HG02588 (cell line): ENCODE data around the gene GASK1A.
"Not testable (repeated sequence)": the region's sequence is repeated elsewhere in the genome, so short reads cannot be mapped to it uniquely, and the experiment has no call there.

Experiments
- ATAC-seq: cut with Tn5 transposase; IDR thresholded peaks from one replicate; pipeline ENCODE4 v1.9.1; 2021; ENCODE audit warnings: mild to moderate bottlenecking, moderate library complexity; ENCODE audit not compliant: unreplicated experiment

GASK1A gene

DNA sequence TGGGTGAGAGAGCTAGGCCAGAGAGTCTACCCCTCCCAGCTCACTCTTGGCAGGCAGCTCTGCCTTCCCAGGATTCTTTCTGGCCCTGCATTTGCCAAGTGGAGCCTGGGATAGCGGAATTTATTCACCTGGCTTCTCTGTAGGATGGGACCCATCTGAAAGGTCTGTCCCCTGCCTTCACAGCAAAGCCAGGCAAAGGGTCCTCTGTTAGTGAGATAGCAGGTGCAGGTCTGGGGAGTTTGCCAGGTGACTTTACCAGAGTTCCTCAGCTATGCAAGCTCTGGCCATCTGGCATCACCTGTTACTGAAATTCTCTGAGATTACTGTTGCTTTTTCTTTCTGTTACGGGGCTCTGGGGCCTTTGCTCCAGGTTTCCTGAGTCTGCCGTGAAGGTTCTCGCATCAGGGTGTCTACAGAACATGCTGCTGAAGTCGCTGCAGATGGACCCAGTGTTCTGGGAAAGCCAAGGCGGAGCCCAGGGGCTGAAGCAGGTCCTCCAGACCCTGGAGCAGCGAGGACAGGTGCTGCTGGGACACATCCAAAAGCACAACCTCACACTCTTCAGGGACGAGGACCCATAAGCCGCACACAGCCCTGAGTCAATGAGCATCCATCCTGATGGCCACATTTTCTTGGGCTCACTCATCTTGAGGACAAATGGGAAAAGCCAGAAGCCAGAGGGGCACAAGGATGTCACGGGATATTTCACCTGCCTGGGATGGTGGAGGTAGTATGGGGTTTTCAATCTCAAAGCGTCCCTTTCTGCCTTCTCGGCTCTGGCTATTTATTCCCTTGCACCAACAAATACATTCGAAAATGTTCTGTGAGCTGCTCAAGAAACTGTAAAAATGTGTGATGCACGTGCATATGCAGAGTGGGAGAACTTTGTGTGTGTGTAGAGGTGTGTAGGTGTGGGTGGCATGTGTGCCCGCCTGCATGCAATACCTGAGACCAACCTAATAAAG, 77.0 kb downstream of the GASK1A start:
- ATAC-seq: no peak

DNA sequence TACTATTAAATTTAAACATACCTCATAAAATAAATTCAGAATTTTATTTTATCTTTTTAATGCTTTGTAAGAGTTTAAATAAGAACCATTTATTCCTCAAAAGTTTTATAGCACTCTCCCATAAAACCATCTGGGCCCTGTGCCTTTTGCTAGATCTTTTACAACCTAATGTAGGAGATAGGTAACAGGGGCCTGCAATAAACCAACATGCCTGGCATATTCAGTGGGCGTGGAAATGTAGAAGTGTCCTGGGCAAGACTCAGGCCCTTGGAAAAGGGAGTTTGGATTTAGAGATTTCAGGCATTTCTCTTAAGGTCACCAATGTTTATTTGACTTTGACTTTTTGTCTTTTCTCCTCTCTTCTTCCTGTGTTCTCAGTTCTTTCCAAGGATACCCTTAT, 80.3 kb downstream of the GASK1A start:
- ATAC-seq: no peak

DNA sequence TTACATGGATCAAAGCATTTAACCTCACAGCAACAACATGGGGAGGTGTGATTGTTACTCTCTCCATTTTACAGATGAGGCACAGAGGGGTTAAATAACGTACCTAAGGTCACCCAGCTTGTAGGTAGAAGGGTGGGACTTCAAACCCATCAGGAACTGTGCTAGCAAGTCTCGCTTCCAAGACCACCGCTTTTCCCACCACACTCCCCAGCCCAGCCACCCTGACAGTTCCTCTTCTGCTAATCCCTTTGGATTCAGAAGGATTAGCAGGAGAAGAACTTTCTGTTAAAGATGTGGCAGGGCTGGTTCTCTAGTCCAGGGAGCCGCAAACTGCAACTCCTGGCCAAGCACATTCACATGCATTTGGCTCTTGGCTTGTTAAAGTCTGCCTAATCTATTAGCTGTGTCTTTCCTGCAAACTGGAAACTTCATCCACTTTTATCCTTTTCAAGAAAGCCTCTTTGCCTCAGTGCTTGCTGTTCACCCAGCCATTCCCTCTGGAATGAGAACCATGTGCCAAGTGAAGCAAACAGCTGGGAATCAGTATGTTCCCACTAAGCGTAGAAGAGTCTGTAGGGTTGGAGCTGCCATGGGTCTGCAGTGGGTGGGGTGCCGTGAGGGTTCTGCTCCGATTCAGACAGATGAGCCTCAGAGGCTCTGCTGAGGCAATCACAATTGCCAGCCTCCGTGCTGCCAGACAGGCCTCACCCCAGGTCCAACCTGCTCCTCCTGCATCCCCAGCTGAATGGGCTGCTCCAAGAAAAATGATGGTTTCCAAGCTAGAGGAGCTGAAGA, 82.2 kb downstream of the GASK1A start:
- ATAC-seq: no peak

DNA sequence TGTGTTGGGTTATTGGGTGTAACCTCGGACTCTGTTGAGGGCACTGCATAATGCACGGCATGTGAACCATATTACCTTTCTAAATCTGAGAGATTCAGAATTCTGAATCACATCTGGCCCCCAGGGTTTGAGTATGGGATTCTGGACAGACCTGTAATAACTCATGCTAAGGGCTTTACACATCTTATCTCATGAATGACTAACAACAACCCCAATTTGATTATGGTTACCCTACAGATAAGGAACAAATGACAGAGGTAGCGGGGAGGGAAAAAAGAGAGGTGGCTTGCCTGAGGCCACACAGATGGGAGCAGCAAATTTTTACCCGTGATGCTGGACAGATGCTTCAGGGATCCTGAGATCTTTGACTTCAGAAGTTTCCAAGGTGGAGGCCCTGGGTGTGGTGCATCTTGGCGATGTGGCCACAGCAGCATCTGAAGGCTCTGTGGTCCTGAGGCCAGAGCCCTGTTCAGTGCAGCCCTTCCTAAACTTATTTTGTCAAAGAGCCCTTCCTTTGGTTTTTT, 83.0 kb downstream of the GASK1A start:
- ATAC-seq: no peak

DNA sequence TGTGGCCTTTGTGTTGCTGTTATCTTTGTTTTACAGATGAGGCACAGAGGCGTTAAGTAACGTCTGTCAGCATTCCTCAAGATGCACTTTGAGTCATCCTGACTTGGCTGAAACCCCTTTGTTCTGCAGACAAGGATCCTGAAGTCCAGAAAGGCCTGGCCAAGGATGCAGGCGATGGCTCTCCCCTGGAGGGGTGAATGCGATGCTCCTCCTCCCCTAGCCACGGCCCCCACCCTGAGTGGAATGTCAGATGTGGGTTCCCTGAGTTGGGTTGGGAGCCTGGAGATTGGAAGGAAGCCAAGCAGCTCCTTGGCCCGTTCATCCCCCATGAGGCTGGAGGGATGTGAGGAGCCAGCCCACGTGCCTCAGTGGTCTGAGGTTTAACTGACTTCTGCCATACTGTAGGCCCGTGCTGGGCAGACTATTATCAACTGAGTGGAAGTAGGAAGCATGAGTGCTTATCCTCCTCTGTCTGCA, 83.5 kb downstream of the GASK1A start:
- ATAC-seq: no peak

DNA sequence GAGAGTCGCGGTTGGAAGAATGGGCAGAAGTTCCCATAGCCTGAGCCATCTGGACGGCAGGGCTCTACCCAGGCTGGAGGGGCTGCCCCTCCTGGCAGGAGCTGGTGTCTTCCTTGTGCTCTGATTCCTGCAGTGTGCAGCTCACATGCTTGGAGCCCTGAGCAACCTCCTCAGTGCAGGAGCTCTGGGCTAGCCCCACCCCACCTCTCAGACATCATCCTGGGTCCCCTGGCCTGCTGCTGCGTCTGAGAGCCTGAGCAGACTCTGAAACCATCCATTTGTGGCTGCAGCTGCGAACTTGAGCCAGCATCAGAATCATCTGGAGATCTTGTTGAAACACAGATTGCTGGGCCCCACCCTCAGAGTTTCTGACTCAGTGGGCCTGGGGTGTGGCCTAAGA, 84.0 kb downstream of the GASK1A start:
- ATAC-seq: no peak

DNA sequence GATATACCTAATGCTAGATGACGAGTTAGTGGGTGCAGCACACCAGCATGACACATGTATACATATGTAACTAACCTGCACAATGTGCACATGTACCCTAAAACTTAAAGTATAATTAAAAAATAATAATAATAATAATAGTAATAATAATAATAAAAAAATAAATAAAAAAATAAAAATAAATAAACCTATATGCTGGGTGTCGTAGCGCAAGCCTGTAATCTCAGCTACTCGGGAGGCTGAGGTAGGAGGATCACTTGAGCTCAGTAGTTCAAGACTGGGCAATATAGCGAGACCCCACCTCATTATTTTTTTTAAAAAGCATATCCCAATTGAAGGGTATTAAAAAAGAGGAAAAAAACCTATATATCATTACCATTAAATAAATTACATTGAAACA, 91.6 kb downstream of the GASK1A start:
- ATAC-seq: not testable (repeated sequence)

DNA sequence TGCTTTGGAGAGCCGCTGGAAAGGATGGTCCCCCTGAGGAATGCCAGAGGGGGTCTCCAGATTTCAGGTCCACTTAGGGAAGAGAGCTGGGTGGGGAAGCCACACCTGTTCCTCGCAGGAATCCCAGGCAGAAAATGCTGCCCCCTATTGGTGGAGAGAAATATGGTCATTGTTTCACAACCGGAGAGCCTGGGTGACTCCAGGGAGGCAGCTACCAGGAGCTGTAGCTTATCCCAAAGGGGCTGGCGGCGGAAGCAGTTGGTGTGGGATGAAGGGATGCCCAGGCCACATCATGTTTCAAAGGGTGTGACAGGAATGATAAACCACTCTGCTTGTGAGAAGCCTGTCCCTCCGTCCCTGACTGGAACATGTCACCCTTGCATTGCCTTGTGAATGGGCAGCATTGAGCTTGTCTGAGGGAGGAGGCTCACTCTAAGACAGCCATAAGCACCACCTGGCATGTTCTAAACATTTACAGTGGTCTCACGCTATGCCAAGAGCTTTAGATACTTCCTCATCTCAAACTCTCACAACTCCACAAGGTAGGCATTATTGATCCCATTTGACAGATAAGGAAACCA, 92.3 kb downstream of the GASK1A start:
- ATAC-seq: no peak

DNA sequence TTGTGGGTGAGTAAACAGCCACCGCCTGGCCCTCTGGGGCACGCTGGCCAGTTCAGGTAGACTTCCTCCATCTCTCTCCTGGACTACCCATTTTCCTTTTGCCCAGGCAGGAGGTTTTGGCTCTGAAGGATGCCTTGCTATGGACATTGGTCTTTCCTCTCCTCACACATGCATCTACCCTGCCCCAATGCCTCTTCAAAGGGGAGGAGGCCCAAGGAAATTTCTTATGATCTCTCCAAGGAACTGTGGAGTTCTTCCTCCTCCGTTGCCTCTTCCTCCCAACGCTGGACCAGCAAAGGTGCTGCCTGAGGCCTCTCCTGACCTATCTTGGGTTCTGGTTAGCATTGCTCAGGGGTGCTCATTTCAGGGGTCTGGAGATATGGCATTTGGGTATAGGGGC, 93.2 kb downstream of the GASK1A start:
- ATAC-seq: no peak

DNA sequence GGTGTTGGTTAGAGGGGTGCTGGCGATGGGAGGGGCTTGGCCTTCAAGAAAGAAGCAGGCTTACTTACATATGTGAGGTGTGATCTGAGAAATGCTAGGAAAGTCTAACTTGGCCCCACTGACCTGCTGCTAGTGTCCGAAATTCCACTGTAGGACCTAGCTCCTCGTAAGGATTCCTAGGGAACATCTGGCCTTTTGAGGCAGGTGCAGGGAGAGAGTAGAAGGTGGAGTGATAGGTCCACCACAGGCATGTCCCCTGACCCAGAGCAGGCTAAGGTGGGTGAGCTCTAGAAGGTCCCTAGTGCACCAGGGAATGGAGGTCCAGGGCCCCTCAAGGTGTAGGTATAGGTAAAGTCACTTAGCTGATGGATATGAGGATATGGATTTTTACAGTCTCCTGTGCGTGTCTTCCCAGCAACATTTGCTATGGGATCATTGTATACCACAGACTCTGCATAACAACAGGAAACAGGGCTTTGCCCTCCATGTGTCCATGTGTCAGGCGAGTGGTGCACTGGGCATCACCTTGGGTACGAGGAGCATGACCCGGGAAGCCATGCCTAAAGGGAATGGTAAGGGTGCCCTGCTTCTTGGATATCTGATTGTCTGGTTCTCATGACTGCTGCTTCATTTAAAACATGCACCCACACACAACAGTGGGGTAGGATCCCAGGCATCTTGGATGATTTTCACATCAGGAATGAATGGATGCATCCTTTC, 94.2 kb downstream of the GASK1A start:
- no peak for ATAC-seq

DNA sequence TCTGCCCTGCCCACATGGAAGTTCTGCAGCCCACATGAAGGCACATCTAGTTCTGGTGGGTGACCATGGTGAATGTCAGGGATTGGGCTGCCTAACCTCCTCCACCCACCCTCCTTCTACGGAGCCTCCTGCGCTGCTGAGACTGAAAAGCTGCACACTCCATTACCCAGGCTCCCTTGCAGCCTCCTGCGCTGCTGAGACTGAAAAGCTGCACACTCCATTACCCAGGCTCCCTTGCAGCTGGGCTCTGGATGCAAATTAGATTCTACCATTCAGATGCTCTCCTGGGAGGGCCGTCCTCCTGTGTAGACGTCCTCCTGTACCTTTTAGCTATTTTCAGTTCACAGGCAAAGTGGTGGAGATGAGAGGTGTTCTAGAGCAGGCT, 94.7 kb downstream of the GASK1A start:
- no peak for ATAC-seq

DNA sequence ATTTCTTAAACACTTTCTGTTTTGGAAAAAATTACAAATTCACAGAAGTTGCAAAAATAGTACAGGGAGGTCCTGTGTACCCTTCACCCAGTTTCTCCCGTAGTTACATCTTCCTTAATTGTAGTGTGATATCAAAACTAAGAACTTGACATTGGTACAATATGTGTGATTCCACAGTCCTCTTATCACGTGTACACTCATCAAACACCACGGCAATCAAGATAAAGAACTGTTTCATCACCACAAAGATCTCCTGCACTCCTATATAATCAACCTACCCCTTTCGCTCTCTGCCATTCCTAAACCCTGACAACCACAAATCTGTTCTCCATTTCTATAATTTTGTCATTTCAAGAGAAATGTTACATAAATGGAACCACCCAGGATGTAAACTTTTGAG, 95.4 kb downstream of the GASK1A start:
- no peak for ATAC-seq

DNA sequence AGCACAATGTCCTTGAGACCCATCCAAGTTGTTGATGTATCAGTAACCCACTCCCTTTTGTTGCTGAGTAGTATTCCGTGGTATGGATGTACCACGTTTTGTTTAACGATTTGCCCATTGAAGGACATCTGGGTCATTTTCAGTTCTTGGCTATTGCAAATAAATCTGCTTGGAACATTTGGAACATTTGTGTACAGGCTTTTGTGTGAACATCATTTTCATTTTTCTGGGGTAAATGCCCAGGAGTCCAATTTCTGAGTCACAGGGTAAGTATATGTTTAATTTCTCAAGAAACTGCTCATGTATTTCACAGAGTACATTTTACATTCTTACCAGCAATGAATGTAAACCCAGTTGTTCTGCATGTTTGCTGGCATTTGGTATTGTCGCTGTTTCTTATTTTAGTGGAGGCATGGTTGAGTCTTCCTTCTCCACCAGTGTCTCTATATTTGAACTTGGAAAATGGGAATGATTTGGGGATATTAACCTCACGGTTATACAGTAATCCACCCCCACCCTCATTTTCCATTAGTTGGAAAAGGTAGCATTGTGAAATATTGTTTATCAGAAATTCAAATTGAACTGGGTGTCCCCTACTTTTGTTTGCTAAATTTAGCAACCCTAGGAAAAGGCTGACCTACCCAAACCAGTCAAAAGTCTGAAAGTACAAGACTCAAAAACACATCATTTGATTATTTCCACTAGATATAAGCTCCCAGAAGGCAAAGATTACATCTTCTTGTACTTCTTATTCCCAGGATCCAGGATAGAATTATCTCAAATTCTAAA, 96.0 kb downstream of the GASK1A start:
- no peak for ATAC-seq

DNA sequence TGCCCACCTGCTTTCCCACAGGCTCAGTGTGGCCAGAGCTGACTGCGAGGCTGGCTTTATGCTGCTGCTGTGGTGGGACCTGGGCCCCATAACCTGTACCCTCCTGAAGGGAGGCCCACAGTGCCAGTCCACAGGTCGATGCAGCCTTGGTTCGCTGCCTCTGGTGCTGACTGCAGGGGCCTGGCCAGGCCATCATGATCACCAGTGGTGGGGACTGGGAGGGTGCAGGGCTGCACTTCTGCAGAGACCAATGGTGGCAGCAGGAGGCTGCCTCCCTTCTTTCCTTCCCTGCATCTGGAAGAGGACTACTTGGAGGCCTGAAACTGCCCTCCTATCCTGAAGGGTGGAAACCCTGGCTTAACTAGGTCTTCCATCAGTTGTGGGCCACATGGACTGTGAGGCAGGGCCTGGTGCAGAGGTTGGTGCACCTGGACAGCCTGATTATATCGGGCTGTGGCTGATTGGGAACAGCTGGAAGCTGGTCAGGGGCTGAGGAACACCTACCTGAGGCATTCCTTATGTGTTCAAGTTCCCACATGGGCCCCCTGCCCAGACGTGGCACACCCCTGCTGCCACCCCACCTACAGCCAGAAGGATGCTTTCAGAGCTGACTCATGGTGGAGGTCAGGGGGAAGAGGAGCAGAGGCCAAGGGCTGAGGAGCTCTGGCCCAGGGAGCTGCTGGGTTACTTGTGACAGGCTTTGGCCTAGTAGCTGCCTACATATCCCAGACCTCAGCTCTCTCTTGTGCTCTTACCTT, 97.0 kb downstream of the GASK1A start:
- no peak for ATAC-seq

DNA sequence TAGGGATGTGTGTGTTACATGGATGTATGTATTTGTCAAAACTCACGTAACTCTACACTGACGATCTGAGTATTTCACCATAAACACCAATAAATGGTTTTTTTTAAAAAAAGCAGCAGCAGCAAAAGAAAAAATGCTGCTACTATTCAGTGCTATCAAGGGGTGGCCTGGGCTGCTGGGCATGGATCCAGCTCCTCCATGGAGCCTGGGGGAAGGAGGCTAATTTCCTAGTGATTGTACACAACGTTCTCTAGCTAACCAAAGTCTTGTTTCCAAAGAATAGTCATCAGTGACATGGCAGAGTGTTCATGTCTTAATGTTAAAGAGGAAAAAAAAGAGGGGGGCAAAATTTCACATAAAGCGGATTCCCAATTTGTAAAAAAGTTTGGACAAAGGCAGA, 97.7 kb downstream of the GASK1A start:
- ATAC-seq: no peak

DNA sequence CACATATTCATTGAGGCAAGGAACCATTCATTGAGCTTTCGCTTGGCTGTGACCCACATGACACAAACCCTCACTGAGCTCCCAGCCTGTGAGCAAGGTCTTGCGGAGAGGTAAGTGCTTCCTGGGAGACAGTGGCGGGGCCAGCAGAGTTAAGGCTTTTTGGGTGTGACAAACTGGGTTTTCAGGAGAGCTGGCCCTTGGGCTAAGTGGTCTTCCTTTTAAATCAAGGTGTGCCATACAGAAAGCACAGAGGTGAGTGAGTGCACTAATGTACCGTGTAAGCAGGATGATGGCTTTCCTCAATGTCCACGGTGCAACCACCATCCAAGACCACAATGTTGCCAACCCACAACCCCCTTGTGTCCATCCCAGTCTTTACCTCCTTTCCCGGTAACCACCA, 98.2 kb downstream of the GASK1A start:
- no peak for ATAC-seq

DNA sequence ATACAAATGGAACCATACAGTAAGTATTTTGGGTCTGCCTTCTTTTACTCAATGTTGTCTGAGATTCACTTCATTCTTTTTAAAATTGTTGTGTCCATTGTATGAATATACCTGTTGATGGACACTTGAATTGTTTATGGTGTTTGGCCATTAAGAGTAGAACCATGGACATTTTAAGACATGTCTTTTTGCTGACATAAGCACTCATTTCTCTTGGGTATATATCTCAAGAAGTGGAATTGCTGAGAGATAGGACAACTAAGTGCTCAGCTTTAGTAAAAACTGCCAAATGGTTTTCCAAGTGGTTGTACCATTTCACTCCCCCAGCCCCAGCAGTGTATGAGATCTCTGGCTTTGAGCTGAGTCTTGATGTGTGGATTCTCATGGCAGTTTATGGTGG, 98.6 kb downstream of the GASK1A start:
- no peak for ATAC-seq

DNA sequence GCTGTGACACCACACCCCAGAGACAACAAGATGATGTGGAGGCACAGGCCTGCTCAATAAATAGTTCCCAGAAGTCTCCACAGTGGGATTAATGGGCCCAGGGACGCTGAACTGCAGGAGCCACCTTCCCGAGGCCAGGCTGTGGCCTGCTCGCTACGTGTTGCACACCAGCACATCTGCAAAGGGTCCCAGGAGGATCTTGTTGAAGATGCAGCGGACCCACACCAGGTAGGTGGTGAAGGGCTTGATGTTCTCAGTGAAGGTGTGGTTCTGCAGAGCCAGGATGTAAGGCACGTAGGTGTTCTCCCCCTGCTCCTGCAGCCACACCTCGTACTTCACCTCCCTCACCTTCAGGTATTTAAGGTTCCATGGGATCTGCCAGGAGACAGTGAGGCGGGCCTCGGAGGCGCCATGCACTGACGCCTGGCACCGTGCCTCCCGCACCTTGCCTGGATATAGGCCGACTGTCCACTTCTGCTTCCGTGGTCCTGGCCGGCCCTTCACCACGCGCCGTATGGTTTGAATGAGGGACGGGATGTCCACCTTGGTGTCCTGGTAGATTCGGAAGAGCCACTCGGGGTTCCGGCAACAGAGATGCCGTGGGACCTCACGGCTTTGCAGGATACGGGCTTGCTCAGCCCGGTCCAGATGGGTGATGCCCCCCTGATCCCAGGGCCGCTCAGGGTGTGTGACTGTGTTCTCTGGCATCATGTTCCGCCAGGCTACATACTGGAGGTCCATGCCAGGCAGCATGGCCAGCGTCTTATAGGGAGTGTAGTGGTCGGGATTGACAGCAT, 100.6 kb downstream of the GASK1A start:
- ATAC-seq: no peak
